GM19193 (cell line): ENCODE results near the gene SLC4A7.

Experiments used
- POLR2A ChIP-seq: IDR thresholded peaks from 4 replicates; pipeline ENCODE4 v1.6.1; 2011; ENCODE audit not compliant: insufficient read depth, insufficient read length; ENCODE audit errors: extremely low read depth

The SLC4A7 gene

GRCh38 chr3:27326202-27326601 is 158.0 kb downstream of the SLC4A7 start:
- TF ChIP-seq POLR2A, result no peak

- TF ChIP-seq POLR2A, result no peak
Observed at GRCh38 chr3:27325419-27325818, 158.8 kb downstream of the SLC4A7 start.

GRCh38 chr3:27324686-27325085 is 159.5 kb downstream of the SLC4A7 start:
- TF ChIP-seq POLR2A, result no peak

- TF ChIP-seq POLR2A, result no peak
Observed at GRCh38 chr3:27323087-27323570, 161.1 kb downstream of the SLC4A7 start.
